ENCODE data around the gene ACOXL.
"Not testable (repeated sequence)": the region's sequence is repeated elsewhere in the genome, so short reads cannot be mapped to it uniquely, and the experiment has no call there.

ACOXL gene

GRCh38 chr2:110943070-110943634, 210.8 kb downstream of the ACOXL start:
- FAIRE-seq (no peak), DNase-seq (ENCODE audit: extremely low spot score, insufficient read length, low read depth) (no peak)

- FAIRE-seq, result no peak
- DNase-seq (ENCODE audit: extremely low spot score, insufficient read length, low read depth), result no peak
These were observed 214.5 kb downstream of the ACOXL start for GRCh38 chr2:110946902-110947301.

- no peak for DNase-seq (ENCODE audit: extremely low spot score, insufficient read length, low read depth)
- FAIRE-seq, result no peak
These were observed 215.8 kb downstream of the ACOXL start for GRCh38 chr2:110948027-110948674.

GRCh38 chr2:110950281-110950680, 217.9 kb downstream of the ACOXL start:
- no peak for DNase-seq (ENCODE audit: extremely low spot score, insufficient read length, low read depth)
- no peak for FAIRE-seq

GRCh38 chr2:110955045-110955444, 222.7 kb downstream of the ACOXL start:
- FAIRE-seq, result no peak
- no peak for DNase-seq (ENCODE audit: extremely low spot score, insufficient read length, low read depth)

GRCh38 chr2:110955556-110955955, 223.2 kb downstream of the ACOXL start:
- FAIRE-seq, result no peak

GRCh38 chr2:110957293-110957692, 224.9 kb downstream of the ACOXL start:
- DNase-seq (ENCODE audit: extremely low spot score, insufficient read length, low read depth) (no peak), FAIRE-seq (no peak)

More at GRCh38 chr2:110955556-110955955, 223.2 kb downstream of the ACOXL start:
- no peak for DNase-seq (ENCODE audit: extremely low spot score, insufficient read length, low read depth)

GRCh38 chr2:110958346-110959119, 226.2 kb downstream of the ACOXL start:
- DNase-seq (ENCODE audit: extremely low spot score, insufficient read length, low read depth) (no peak), FAIRE-seq (no peak)

GRCh38 chr2:110959198-110959597, 226.8 kb downstream of the ACOXL start:
- DNase-seq (ENCODE audit: extremely low spot score, insufficient read length, low read depth) (no peak), FAIRE-seq (no peak)

GRCh38 chr2:110960281-110960680, 227.9 kb downstream of the ACOXL start:
- no peak for DNase-seq (ENCODE audit: extremely low spot score, insufficient read length, low read depth)
- no peak for FAIRE-seq

- no peak for DNase-seq (ENCODE audit: extremely low spot score, insufficient read length, low read depth)
- FAIRE-seq, result no peak
These were observed 228.6 kb downstream of the ACOXL start for GRCh38 chr2:110960954-110961353.

GRCh38 chr2:110961643-110962042, 229.3 kb downstream of the ACOXL start:
- not testable (repeated sequence) for FAIRE-seq; DNase-seq (ENCODE audit: extremely low spot score, insufficient read length, low read depth)

- no peak for FAIRE-seq
- DNase-seq (ENCODE audit: extremely low spot score, insufficient read length, low read depth), result no peak
These were observed 237.3 kb downstream of the ACOXL start for GRCh38 chr2:110969696-110970095.

- FAIRE-seq, result no peak
These were observed 237.8 kb downstream of the ACOXL start for GRCh38 chr2:110970201-110970600.

GRCh38 chr2:110971811-110972210, 239.4 kb downstream of the ACOXL start:
- DNase-seq (ENCODE audit: extremely low spot score, insufficient read length, low read depth), result no peak
- no peak for FAIRE-seq

More at GRCh38 chr2:110970201-110970600, 237.8 kb downstream of the ACOXL start:
- no peak for DNase-seq (ENCODE audit: extremely low spot score, insufficient read length, low read depth)

- FAIRE-seq (no peak), DNase-seq (ENCODE audit: extremely low spot score, insufficient read length, low read depth) (no peak)
These were observed 240.9 kb downstream of the ACOXL start for GRCh38 chr2:110973262-110973661.

GRCh38 chr2:110977403-110977802, 245.0 kb downstream of the ACOXL start:
- no peak for DNase-seq (ENCODE audit: extremely low spot score, insufficient read length, low read depth)
- FAIRE-seq, result no peak

GRCh38 chr2:110978148-110978547, 245.8 kb downstream of the ACOXL start:
- no peak for DNase-seq (ENCODE audit: extremely low spot score, insufficient read length, low read depth)
- FAIRE-seq, result no peak

- DNase-seq (ENCODE audit: extremely low spot score, insufficient read length, low read depth) (no peak), FAIRE-seq (no peak)
These were observed 246.5 kb downstream of the ACOXL start for GRCh38 chr2:110978756-110979470.

- DNase-seq (ENCODE audit: extremely low spot score, insufficient read length, low read depth), result no peak
- no peak for FAIRE-seq
These were observed 247.3 kb downstream of the ACOXL start for GRCh38 chr2:110979471-110980338.
